Glutamatergic neuron (in vitro differentiated cells): ENCODE measurements around the gene OCIAD2. TPM values are rescaled to one million over a fixed set of nuclear protein-coding genes. Genes with fewer than 3 reads are reported as not detected.

Experiments
- DNase-seq: peaks from one replicate; pipeline ENCODE4 v3.0.0; 2022
- H3K27ac Mint-ChIP-seq: one replicate; pipeline ENCODE4 v1.8.0; 2020; ENCODE audit warnings: mild to moderate bottlenecking, mixed read lengths, inconsistent platforms; ENCODE audit not compliant: unreplicated experiment
- H3K27me3 Mint-ChIP-seq: one replicate; pipeline ENCODE4 v1.8.0; 2020; ENCODE audit warnings: mild to moderate bottlenecking, moderate library complexity, mixed read lengths, inconsistent platforms; ENCODE audit not compliant: unreplicated experiment
- H3K36me3 Mint-ChIP-seq: one replicate; pipeline ENCODE4 v1.8.0; 2020; ENCODE audit warnings: mild to moderate bottlenecking, mixed read lengths, inconsistent platforms; ENCODE audit not compliant: unreplicated experiment
- H3K4me1 Mint-ChIP-seq: one replicate; pipeline ENCODE4 v1.8.0; 2020; ENCODE audit warnings: mild to moderate bottlenecking, low read depth, mixed read lengths, inconsistent platforms; ENCODE audit not compliant: unreplicated experiment
- H3K4me3 Mint-ChIP-seq: one replicate; pipeline ENCODE4 v1.8.0; 2020; ENCODE audit warnings: mild to moderate bottlenecking, mixed read lengths, inconsistent platforms; ENCODE audit not compliant: unreplicated experiment
- H3K9me3 Mint-ChIP-seq: one replicate; pipeline ENCODE4 v1.8.0; 2020; ENCODE audit warnings: mild to moderate bottlenecking, moderate library complexity, mixed read lengths, inconsistent platforms; ENCODE audit not compliant: unreplicated experiment
- CTCF ChIP-seq: fragments of 200-600 bp; sonication (generic); IDR thresholded peaks from one replicate; pipeline ENCODE4 v1.5.0; 2021; ENCODE audit not compliant: partially characterized antibody, unreplicated experiment
- total RNA-seq: library from RNA; stranded (reverse); fragmentation: NEBNext Ultra II Directional; extraction: Animal tissue kit (Norgen Biotek cat#: 25700); gene quantifications from one replicate; pipeline ENCODE4 v1.2.1, GENCODE V29; 2021; ENCODE audit not compliant: unreplicated experiment

Gene OCIAD2
- total RNA-seq, 1 donor from 2014 or later, result 66.7 TPM

- Mint-ChIP-seq H3K27me3 (no peaks in the 10 kb centered on the region), H3K36me3 (no peaks in the 10 kb centered on the region), H3K4me3 (no peak overlapping the region), H3K4me1 (no peaks in the 10 kb centered on the region), H3K27ac (no peak overlapping the region), H3K9me3 (no peaks in the 10 kb centered on the region)
- no peak for TF ChIP-seq CTCF
- no peak for DNase-seq
These were observed 33.2 kb upstream of the OCIAD2 start for GRCh38 chr4:48939785-48940184.

GRCh38 chr4:48938831-48939230 is 32.3 kb upstream of the OCIAD2 start:
- Mint-ChIP-seq H3K36me3 (no peaks in the 10 kb centered on the region), H3K9me3 (no peaks in the 10 kb centered on the region), H3K27ac (no peak overlapping the region), H3K4me3 (no peak overlapping the region), H3K27me3 (no peaks in the 10 kb centered on the region), H3K4me1 (no peaks in the 10 kb centered on the region)
- TF ChIP-seq CTCF, result no peak
- DNase-seq, result no peak

GRCh38 chr4:48937033-48937432 is 30.5 kb upstream of the OCIAD2 start:
- H3K36me3 Mint-ChIP-seq, result no peaks in the 10 kb centered on the region
- no peaks in the 10 kb centered on the region for H3K27me3 Mint-ChIP-seq
- H3K27ac Mint-ChIP-seq, result no peak overlapping the region
- no peaks in the 10 kb centered on the region for H3K4me1 Mint-ChIP-seq
- no peak for DNase-seq
- no peaks in the 10 kb centered on the region for H3K9me3 Mint-ChIP-seq
- no peak for TF ChIP-seq CTCF
- H3K4me3 Mint-ChIP-seq, result no peak overlapping the region

GRCh38 chr4:48931459-48931858 is 24.9 kb upstream of the OCIAD2 start:
- Mint-ChIP-seq H3K4me1 (no peaks in the 10 kb centered on the region), H3K36me3 (no peaks in the 10 kb centered on the region), H3K9me3 (peaks cover 2% of the 10 kb centered on the region), H3K4me3 (no peak overlapping the region), H3K27ac (no peak overlapping the region), H3K27me3 (no peaks in the 10 kb centered on the region)
- no peak for DNase-seq
- no peak for TF ChIP-seq CTCF

- peaks cover 2% of the 10 kb centered on the region for H3K9me3 Mint-ChIP-seq
- no peaks in the 10 kb centered on the region for H3K4me1 Mint-ChIP-seq
- H3K27ac Mint-ChIP-seq, result no peak overlapping the region
- no peaks in the 10 kb centered on the region for H3K36me3 Mint-ChIP-seq
- H3K4me3 Mint-ChIP-seq, result no peak overlapping the region
- TF ChIP-seq CTCF, result no peak
- no peaks in the 10 kb centered on the region for H3K27me3 Mint-ChIP-seq
- DNase-seq, result no peak
These were observed 24.1 kb upstream of the OCIAD2 start for GRCh38 chr4:48930654-48931053.
